Measurements from ENCODE around the gene ASB6.

- TF ChIP-seq CTCF (IDR thresholded peaks at IDR 0.05), result no peak
- no peak for TF ChIP-seq EZH2 (IDR thresholded peaks at IDR 0.05; ENCODE audit: borderline replicate concordance, insufficient read depth, low read depth, low read length, poor library complexity, severe bottlenecking)
Observed at GRCh38 chr9:129644365-129644764, 2.4 kb upstream of the ASB6 start.
